Kasumi-1 (cell line): Measurements from ENCODE around the gene KANSL1L.

ENCODE experiments used
- DNase-seq, 2 experiments: peaks; one replicate each; lab custom pipeline; 2025; lab: John Stamatoyannopoulos, UW

The KANSL1L gene

DNA sequence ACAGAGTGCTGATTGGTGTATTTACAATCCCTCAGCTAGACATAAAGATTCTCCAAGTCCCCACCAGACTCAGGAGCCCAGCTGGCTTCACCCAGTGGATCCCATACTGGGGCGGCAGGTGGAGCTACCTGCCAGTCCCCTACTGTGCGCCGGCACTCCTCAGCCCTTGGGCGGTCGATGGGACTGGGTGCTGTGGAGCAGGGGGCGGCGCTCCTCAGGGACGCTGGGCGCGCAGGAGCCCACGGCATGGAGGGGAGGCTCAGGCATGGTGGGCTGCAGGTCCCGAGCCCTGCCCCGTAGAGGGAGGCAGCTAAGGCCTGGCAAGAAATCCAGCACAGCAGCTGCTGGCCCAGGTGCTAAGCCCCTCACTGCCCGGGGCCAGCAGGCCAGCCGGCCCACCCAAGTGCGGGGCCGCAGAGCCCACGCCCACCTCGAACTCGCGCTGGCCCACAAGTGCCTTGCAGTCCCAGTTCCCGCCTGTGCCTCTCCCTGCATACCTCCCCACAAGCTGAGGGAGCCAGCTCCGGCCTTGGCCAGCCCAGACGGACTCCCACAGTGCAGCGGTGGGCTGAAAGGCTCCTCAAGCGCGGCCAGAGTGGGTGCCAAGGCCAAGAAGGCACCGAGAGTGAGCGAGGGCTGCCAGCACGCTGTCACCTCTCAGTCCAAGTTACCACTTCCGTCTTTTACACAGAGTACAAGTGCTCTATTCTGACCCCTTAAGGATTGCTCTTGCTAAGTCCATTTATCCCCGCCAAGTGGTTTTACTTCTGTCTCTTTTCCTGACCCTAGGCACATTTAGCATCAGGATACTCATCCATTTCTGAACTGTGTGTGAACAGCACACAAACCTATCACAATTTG is 170.5 kb downstream of the KANSL1L start:
- peak; percentile 66 for DNase-seq

DNA sequence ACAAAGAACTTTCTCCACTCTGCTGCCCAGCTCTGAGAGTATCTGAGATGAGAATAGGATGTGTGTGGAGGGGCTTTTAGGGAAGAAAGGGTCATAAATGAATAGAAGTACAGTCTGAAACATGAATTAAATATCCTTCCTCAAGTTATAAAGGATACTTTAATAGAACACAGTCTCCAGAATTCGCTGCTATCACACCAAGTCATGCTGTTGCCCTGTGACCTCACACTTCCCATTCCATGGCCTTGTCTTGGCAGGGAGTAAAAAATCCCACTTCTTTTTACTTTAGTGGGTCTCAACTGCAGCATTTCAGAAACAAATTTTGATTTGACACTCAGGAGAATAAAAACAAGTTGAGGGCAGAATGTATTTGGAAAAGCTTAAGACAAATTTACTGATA is 172.6 kb downstream of the KANSL1L start:
- no peak for DNase-seq

DNA sequence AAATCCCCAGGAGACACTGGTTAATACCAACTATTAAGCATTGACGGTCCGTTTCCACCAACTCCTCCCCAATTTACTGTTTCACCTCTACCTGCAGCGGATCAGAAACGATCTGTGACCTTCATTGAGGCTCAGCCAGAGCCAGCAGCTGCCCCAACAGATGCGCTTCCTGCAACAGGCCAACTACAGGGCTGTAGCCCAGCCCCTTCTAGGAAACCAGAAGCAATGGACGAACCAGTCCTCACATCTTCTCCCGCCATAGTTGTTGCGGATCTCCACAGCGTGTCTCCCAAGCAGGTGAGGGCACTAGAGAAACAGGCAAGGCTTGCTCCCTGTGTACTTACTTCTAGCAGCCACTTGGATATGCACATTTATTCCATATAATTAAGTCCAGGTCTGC is 177.2 kb downstream of the KANSL1L start:
- no peak for DNase-seq

DNA sequence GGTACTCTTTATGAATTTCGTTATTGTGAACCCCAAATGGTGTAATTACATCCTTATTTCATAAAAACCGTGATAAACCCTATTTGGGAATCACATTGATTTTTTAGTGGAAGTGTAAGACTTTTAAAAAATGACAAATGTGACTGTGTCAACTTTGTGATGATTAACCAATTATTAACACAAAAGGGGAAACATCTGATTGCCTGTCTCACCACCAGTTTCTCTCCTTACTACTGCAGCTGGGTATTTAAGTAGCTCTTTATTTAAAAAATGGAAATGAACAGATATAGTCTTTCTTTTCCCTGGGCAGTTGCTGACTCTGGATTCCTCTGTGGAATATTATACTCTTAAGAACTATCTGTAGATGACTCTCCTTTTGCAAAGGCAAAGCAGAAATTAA is 180.4 kb downstream of the KANSL1L start:
- DNase-seq = no peak

DNA sequence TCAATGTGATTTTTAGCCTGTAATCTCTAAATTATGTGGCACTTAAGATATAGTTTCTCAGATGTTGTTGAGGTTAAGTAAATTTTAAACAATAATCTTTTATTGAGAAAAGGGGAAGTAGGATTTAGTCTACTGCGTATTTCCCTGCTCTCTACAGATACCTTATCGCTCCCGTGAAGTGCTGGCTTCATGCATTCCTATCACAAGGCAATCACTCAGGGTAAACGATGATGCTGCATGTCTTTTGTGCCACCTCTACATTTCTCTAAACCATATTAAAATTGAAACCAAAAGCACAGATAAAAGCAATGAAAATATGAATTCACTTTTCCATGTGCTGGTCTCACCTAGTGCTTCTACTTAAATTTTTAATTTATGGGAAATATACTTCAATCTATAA is 183.2 kb downstream of the KANSL1L start:
- DNase-seq = no peak

DNA sequence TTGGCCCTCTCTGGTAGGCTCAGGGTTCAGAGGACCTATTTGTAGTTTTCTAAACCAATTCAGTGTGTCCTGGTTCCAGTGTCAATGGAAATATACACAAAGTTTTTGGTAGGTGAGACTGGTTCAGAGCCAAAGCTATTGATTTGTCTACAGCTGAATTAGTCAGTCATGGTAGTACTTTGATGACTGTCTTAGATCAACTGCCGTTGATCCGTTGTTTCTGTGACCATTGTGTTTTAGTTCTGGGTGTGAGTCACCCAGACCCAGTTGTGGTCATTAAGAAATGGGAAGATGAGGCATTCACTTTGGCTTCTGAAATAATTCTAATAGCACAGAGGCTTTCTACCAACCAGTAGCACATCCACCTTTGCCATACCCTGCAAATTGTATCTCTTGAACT is 184.8 kb downstream of the KANSL1L start:
- no peak for DNase-seq

DNA sequence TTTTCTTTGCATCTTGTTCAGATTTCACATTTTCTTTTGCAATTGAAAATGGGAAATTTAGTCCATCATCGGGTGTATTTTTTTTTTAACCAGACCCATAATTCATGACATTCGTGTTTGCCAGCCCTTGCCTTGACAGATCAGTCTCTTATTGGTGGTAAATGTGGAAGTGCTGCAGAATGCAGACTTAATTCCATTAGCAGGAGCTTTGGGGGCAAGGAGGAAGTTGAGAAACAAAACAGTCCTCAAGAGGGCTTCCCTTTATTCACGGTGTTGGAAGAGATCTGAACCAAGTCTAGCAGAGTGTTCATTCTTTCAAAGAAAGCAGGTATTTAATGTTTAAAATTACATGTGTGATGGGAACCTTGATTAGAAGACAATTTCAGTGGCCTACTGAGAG is 185.3 kb downstream of the KANSL1L start:
- DNase-seq = peak; percentile 62 to 70

DNA sequence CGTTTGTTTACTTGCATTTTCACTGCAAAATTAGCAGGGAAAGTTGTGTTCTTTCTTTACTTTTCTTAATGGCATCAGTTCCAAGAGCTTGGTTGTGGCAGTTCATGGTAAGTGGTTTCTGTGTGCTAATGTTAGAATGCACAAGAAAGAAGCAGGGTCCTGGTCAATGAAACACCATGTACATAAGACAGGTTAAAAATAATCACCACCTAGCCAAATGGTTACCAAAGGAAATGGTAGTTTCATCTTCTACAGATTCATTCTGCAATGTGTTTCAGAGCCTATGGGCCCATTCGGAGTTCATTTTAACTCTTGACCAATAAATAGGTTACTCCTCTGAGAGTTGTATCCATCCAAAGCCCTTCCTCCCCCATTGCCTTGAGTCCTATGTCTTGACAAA is 186.9 kb downstream of the KANSL1L start:
- DNase-seq = no peak

DNA sequence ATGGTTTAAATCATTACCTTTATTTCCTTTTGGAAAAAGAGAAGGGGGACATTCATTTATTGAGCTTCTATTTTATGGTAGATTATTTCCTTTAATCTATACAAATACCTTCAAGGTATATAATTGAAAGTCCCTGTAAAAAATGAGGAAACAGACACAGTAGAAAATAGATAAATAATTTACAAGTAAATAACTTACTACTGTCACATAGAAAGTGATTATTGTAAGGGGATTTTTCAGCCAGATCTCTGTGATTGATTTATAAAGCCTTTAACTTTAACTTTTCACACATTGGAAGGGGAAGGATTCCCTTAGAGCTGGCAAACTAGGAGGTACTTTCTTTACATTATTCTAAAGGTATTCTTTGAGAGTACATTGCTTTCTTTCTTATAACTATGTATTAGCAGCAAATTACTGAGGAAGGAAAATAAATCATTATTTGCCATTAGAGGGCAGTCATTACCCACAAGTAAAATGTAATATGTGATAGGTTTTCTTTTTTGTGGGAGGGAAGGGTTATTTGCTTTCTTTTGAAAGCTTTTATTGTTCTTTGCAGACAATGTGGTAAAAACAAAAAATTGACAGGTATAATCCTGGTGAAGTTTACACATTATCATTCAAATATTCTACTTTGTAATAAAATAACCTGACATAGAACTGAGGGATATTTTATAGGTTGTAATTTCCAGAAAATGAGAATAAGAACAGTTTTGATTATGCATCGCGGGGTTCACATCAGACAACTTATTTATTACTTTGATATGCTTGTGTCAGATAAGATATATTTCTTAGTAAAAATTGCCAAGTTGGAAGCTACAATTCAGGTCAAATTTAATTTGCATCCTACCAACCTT is 193.6 kb downstream of the KANSL1L start:
- peak; percentile 6 to 63 for DNase-seq

DNA sequence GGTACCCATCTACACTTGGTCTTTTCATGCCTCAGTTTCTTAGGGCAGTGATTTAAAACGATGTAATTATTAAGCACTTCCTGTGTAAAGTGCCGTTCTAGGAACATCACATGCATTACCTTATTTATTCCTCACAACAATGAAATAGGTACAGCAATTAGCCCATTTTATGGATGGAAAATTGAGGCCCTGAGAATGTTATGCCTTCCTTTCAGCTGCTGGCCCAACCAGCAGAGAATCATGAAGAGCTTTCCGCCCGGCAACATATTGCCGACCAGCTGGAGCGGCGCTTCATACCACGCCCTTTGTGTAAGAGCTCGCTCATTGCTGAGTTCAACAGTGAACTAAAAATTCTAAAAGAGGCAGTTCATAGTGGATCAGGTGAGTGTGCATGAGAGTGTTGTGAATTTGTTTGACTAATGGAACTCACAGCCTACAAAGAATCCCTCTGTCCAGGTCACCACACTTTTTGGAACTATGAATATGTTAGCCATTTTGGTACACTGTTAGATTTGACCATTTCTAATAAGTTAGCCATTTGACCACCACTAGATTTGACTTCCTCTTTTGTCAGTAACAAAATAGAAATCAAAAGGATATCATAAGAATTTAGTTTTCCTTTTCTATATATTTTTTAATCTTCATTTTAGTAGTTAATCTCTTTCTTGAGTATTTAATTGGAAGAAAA is 194.4 kb downstream of the KANSL1L start:
- DNase-seq = no peak

DNA sequence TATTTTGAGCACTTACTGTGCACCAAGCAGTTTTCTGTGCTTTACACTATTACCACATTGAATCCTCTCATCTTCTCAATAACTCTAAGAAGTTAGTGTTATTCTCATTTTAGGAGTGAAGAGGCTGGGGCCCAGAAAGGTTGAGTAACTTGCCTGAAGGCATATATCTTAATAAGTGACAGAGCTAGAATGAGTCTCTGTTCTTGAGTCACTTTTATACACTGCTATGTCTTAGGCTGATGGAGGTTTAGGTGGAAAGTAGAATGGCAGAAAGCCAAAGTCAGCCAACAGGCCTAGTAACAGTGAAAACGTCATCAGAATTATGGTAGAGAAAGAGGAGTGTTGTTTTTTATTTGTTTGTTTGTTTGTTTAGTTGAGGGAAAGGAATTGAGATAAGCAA is 196.6 kb downstream of the KANSL1L start:
- DNase-seq = no peak

DNA sequence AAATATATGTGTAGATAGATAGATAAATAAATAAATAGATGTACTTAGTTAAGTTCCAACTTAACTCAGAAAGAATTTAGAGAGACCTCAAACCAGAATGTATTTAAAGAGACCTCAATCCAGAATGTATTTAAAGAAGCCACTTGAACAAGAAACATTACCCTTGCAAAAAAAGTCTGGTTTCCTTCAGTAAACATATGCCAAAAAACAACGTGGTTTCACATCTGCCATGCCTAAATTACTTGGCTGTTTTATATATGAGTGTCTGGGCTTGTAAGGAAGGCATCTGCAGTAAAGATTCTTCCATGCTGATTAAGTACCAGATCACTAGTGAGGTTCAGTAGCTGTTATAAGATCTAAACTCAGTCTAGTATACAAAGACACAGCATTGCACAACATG is 197.9 kb downstream of the KANSL1L start:
- DNase-seq = no peak
